Measurements from ENCODE around the gene GATAD2B. TPM values are rescaled to one million over a fixed set of nuclear protein-coding genes. Genes with fewer than 3 reads are reported as not detected.
A peak's percentile ranks its signal among the peaks of the same experiment; 100 is the strongest.

GATAD2B gene
- total and polyA plus RNA-seq, 2 of the 4 experiments (the other 2 are of a cell fraction): 3.8 to 6.2 TPM

DNA sequence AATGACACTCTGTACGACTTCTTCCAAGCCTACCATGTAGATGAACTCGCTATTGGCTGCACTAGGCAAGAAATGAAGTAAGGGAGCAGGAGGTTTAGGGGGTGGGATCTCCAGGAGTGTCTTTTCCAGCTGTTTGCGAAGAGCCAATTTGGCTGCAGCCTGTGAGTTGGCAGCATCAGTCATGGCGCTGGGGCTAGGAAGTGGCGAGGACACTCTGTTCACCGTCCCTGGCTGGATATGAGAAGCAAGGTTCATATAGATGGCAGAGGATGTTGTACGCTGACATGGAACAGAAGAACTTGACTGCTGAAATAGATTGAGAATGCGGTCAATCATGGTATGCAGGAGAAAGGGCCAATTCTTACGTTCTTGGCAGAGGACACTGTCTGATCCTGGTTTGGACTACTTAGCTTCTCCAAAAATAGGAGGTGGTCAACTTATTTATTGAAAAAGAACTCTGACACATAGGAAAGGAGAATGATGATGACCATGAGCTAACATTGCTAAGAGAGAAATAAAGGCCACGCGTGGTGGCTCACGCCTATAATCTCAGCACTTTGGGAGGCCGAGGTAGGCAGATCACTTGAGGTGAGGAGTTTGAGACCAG, 106.4 kb downstream of the GATAD2B start:
- Histone ChIP-seq H3K9ac (ENCODE audit: low read depth, low read length) (no peak overlapping the region), H2BK20ac (ENCODE audit: low read depth, low read length) (no peak overlapping the region), H4K5ac (ENCODE audit: low read depth, low read length) (no peak overlapping the region), H2AK5ac (ENCODE audit: low read depth, low read length) (no peak overlapping the region), H3K4me1 (ENCODE audit: control insufficient read depth, insufficient read depth, low read length) (no peaks in the 10 kb centered on the region), H3K36me3 (ENCODE audit: control insufficient read depth, insufficient read depth, low read length) (peaks cover 43% of the 10 kb centered on the region), H4K8ac (ENCODE audit: low read depth in 2 of 2, low read length in 2 of 2) (no peak overlapping the region), H3K27ac (ENCODE audit: insufficient read depth, low read length) (no peak overlapping the region), H3K14ac (replicated peaks; ENCODE audit: low read depth, low read length) (no peak overlapping the region), H3K9me3 (ENCODE audit: control insufficient read depth, insufficient read depth, low read length) (no peaks in the 10 kb centered on the region), H4K20me1 (ENCODE audit: insufficient read depth, low read length) (no peaks in the 10 kb centered on the region), H3K23ac (ENCODE audit: low read depth, low read length) (no peak overlapping the region), H3K9me1 (ENCODE audit: insufficient read depth, low read length) (no peaks in the 10 kb centered on the region), H3K4ac (ENCODE audit: low read depth, low read length) (no peak overlapping the region), H3K79me1 (ENCODE audit: low read depth in 1 of 2, low read length in 2 of 2) (peaks cover 0 to 5% of the 10 kb centered on the region in 2 experiments; a peak in 2 of 4 replicates), H2BK15ac (ENCODE audit: low read depth, low read length) (no peak overlapping the region), H3K56ac (ENCODE audit: extremely low read depth, insufficient read depth, low read length) (no peak overlapping the region), H3K4me2 (ENCODE audit: low read depth, low read length) (no peak overlapping the region), H3K18ac (ENCODE audit: low read depth, low read length) (no peak overlapping the region), H2AFZ (replicated peaks; ENCODE audit: low read length, poor library complexity) (no peak overlapping the region), H2AK9ac (replicated peaks; ENCODE audit: low read depth, low read length, poor library complexity) (peak overlapping the region; percentile 42), H4K91ac (ENCODE audit: insufficient read depth, low read depth, low read length) (no peak overlapping the region), H2BK5ac (ENCODE audit: low read depth, low read length, poor library complexity, severe bottlenecking) (no peak overlapping the region), H3K27me3 (ENCODE audit: control insufficient read depth, insufficient read depth, low read length) (no peaks in the 10 kb centered on the region), H3K4me3 (ENCODE audit: insufficient read depth, low read depth, low read length) (no peak overlapping the region), H2BK120ac (ENCODE audit: low read depth, low read length) (no peak overlapping the region)
- WGBS, 2 experiments (ENCODE audit: extremely low coverage in 2 of 2, insufficient read length in 1 of 2): 98% methylated on average over 8 of the region's 13 CpGs; no CpG with 5 or more reads in 1 of the 2 experiments
- in situ Hi-C loops (cut with MboI; ENCODE audit: low sequenced_read_pairs): no loop called here
- TF ChIP-seq RCOR1 (IDR thresholded peaks at IDR 0.05; ENCODE audit: insufficient replicate concordance, low read length) (no peak), MXI1 (IDR thresholded peaks at IDR 0.05; ENCODE audit: borderline replicate concordance, low read depth, low read length) (no peak), CEBPB (IDR thresholded peaks at IDR 0.05; ENCODE audit: low read depth, low read length) (no peak), BHLHE40 (IDR thresholded peaks at IDR 0.05; ENCODE audit: low read depth, low read length) (no peak), RFX5 (IDR thresholded peaks at IDR 0.05; ENCODE audit: low read depth, low read length) (no peak)
- TF ChIP-seq, protein P1, sequence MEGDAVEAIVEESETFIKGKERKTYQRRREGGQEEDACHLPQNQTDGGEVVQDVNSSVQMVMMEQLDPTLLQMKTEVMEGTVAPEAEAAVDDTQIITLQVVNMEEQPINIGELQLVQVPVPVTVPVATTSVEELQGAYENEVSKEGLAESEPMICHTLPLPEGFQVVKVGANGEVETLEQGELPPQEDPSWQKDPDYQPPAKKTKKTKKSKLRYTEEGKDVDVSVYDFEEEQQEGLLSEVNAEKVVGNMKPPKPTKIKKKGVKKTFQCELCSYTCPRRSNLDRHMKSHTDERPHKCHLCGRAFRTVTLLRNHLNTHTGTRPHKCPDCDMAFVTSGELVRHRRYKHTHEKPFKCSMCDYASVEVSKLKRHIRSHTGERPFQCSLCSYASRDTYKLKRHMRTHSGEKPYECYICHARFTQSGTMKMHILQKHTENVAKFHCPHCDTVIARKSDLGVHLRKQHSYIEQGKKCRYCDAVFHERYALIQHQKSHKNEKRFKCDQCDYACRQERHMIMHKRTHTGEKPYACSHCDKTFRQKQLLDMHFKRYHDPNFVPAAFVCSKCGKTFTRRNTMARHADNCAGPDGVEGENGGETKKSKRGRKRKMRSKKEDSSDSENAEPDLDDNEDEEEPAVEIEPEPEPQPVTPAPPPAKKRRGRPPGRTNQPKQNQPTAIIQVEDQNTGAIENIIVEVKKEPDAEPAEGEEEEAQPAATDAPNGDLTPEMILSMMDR (conservative IDR thresholded peaks at IDR 0.05; ENCODE audit: low read depth, low read length): no peak
- POLR2A ChIA-PET (ENCODE audit: unreplicated experiment): no interaction called here
- CTCF ChIA-PET: no interaction called here
- BruUV-seq (replicated peaks): no TSS peak
- ATAC-seq (ENCODE audit: low read depth): no peak
- intact Hi-C loops (cut with micrococcal nuclease): no loop called here
- DNase-seq: no peak
- dilution Hi-C loops (cut with HindIII; ENCODE audit: low sequenced_read_pairs, unreplicated experiment): loop anchor here (25.0 kb wide), 1 partner anchor 96 kb away; the partner anchor contains the start of gene GATAD2B
